MG63 (cell line): ENCODE data around the gene TSPOAP1. TPM values are rescaled to one million over a fixed set of nuclear protein-coding genes. Genes with fewer than 3 reads are reported as not detected.

Experiments used
- DNase-seq: peaks from one replicate; pipeline ENCODE4 v3.0.0-alpha.2; 2020
- H3K27me3 ChIP-seq: fragments of 250-450 bp; sonication (Bioruptor Pico); 2 replicates; pipeline ENCODE4 v1.5.1; 2020; ENCODE audit warnings: mild to moderate bottlenecking, moderate library complexity
- H3K36me3 ChIP-seq: fragments of 250-450 bp; sonication (Bioruptor Pico); 2 replicates; pipeline ENCODE4 v1.5.1; 2020; ENCODE audit warnings: mild to moderate bottlenecking, moderate library complexity
- H3K4me3 ChIP-seq: fragments of 250-450 bp; sonication (Bioruptor Pico); 2 replicates; pipeline ENCODE4 v1.5.1; 2020; ENCODE audit warnings: mild to moderate bottlenecking, moderate library complexity
- H3K9me3 ChIP-seq: fragments of 250-450 bp; sonication (Bioruptor Pico); 2 replicates; pipeline ENCODE4 v1.5.1; 2020; ENCODE audit warnings: mild to moderate bottlenecking, moderate library complexity
- total RNA-seq: library from RNA; depleted of rRNA; stranded (reverse); fragments of >200 nt; shearing (Covaris generic); gene quantifications from 2 replicates; pipeline ENCODE4 v1.2.3, GENCODE V29; 2014; ENCODE audit warnings: low replicate concordance

TSPOAP1 gene
- total RNA-seq, 1 experiment from 2014 or later = 7.0 TPM

GRCh38 chr17:58325976-58326468 lies 2.6 kb downstream of the TSPOAP1 start:
- H3K27me3 ChIP-seq = no peaks in the 10 kb centered on the region
- H3K36me3 ChIP-seq = no peaks in the 10 kb centered on the region
- H3K4me3 ChIP-seq = no peak overlapping the region
- DNase-seq = no peak
- no peaks in the 10 kb centered on the region for H3K9me3 ChIP-seq

GRCh38 chr17:58325289-58325726 lies 3.3 kb downstream of the TSPOAP1 start:
- no peak for DNase-seq
- H3K9me3 ChIP-seq = no peaks in the 10 kb centered on the region
- no peak overlapping the region for H3K4me3 ChIP-seq
- no peaks in the 10 kb centered on the region for H3K27me3 ChIP-seq
- no peaks in the 10 kb centered on the region for H3K36me3 ChIP-seq

GRCh38 chr17:58324409-58325288 lies 3.9 kb downstream of the TSPOAP1 start:
- Histone ChIP-seq H3K27me3 (no peaks in the 10 kb centered on the region), H3K36me3 (no peaks in the 10 kb centered on the region), H3K4me3 (peak overlapping the region; percentile 54), H3K9me3 (no peaks in the 10 kb centered on the region)
- DNase-seq = peak; percentile 81

- Histone ChIP-seq H3K27me3 (no peaks in the 10 kb centered on the region), H3K9me3 (no peaks in the 10 kb centered on the region), H3K4me3 (peak overlapping the region; percentile 54), H3K36me3 (no peaks in the 10 kb centered on the region)
- DNase-seq = no peak
These were observed 4.6 kb downstream of the TSPOAP1 start for GRCh38 chr17:58324056-58324408.

- Histone ChIP-seq H3K36me3 (no peaks in the 10 kb centered on the region), H3K27me3 (no peaks in the 10 kb centered on the region), H3K4me3 (peak overlapping the region; percentile 54), H3K9me3 (no peaks in the 10 kb centered on the region)
- no peak for DNase-seq
These were observed 5.1 kb downstream of the TSPOAP1 start for GRCh38 chr17:58323366-58324055.

- Histone ChIP-seq H3K9me3 (no peaks in the 10 kb centered on the region), H3K4me3 (no peak overlapping the region), H3K27me3 (no peaks in the 10 kb centered on the region), H3K36me3 (no peaks in the 10 kb centered on the region)
- no peak for DNase-seq
These were observed 5.9 kb downstream of the TSPOAP1 start for GRCh38 chr17:58322581-58323185.

- H3K4me3 ChIP-seq = no peak overlapping the region
- H3K27me3 ChIP-seq = no peaks in the 10 kb centered on the region
- no peak for DNase-seq
- H3K36me3 ChIP-seq = no peaks in the 10 kb centered on the region
- H3K9me3 ChIP-seq = no peaks in the 10 kb centered on the region
These were observed 6.7 kb downstream of the TSPOAP1 start for GRCh38 chr17:58321571-58322525.

- Histone ChIP-seq H3K4me3 (no peak overlapping the region), H3K36me3 (no peaks in the 10 kb centered on the region), H3K9me3 (no peaks in the 10 kb centered on the region), H3K27me3 (no peaks in the 10 kb centered on the region)
- DNase-seq = no peak
These were observed 7.8 kb downstream of the TSPOAP1 start for GRCh38 chr17:58320570-58321323.

GRCh38 chr17:58320163-58320558 lies 8.4 kb downstream of the TSPOAP1 start:
- Histone ChIP-seq H3K36me3 (no peaks in the 10 kb centered on the region), H3K27me3 (no peaks in the 10 kb centered on the region), H3K9me3 (no peaks in the 10 kb centered on the region), H3K4me3 (no peak overlapping the region)
- no peak for DNase-seq

- H3K36me3 ChIP-seq = no peaks in the 10 kb centered on the region
- no peaks in the 10 kb centered on the region for H3K27me3 ChIP-seq
- no peaks in the 10 kb centered on the region for H3K9me3 ChIP-seq
- H3K4me3 ChIP-seq = no peak overlapping the region
- no peak for DNase-seq
These were observed 9.1 kb downstream of the TSPOAP1 start for GRCh38 chr17:58319173-58320162.

- no peak overlapping the region for H3K4me3 ChIP-seq
- no peaks in the 10 kb centered on the region for H3K9me3 ChIP-seq
- H3K27me3 ChIP-seq = no peaks in the 10 kb centered on the region
- DNase-seq = no peak
- H3K36me3 ChIP-seq = no peaks in the 10 kb centered on the region
These were observed 9.9 kb downstream of the TSPOAP1 start for GRCh38 chr17:58318627-58319172.

GRCh38 chr17:58318065-58318481 lies 10.5 kb downstream of the TSPOAP1 start:
- H3K4me3 ChIP-seq = no peak overlapping the region
- no peaks in the 10 kb centered on the region for H3K27me3 ChIP-seq
- no peaks in the 10 kb centered on the region for H3K9me3 ChIP-seq
- no peak for DNase-seq
- H3K36me3 ChIP-seq = no peaks in the 10 kb centered on the region

- Histone ChIP-seq H3K9me3 (no peaks in the 10 kb centered on the region), H3K4me3 (no peak overlapping the region), H3K36me3 (no peaks in the 10 kb centered on the region), H3K27me3 (no peaks in the 10 kb centered on the region)
- peak; percentile 70 for DNase-seq
These were observed 11.1 kb downstream of the TSPOAP1 start for GRCh38 chr17:58317421-58318064.
